ENCODE results near the gene ATRNL1.
"Not testable (repeated sequence)": the region's sequence is repeated elsewhere in the genome, so short reads cannot be mapped to it uniquely, and the experiment has no call there.

Gene ATRNL1

GRCh38 chr10:115157357-115157756, 64.2 kb downstream of the ATRNL1 start:
- Histone ChIP-seq H3K9ac (ENCODE audit: low read depth, low read length) (no peak overlapping the region), H3K27me3 (ENCODE audit: insufficient read depth, low read length) (no peaks in the 10 kb centered on the region), H3K4me1 (ENCODE audit: insufficient read depth, low read length) (no peaks in the 10 kb centered on the region), H3K36me3 (ENCODE audit: insufficient read depth, low read depth, low read length) (no peaks in the 10 kb centered on the region), H3K27ac (ENCODE audit: low read length) (no peak overlapping the region), H3K4me3 (ENCODE audit: low read length) (no peak overlapping the region), H3K9me3 (ENCODE audit: insufficient read depth, low read depth, low read length) (no peaks in the 10 kb centered on the region)

- Histone ChIP-seq H3K4me3 (ENCODE audit: low read length) (no peak overlapping the region), H3K27me3 (ENCODE audit: insufficient read depth, low read length) (no peaks in the 10 kb centered on the region), H3K4me1 (ENCODE audit: insufficient read depth, low read length) (no peaks in the 10 kb centered on the region), H3K27ac (ENCODE audit: low read length) (no peak overlapping the region), H3K9me3 (ENCODE audit: insufficient read depth, low read depth, low read length) (no peaks in the 10 kb centered on the region), H3K9ac (ENCODE audit: low read depth, low read length) (no peak overlapping the region), H3K36me3 (ENCODE audit: insufficient read depth, low read depth, low read length) (no peaks in the 10 kb centered on the region)
These were observed 70.0 kb downstream of the ATRNL1 start for GRCh38 chr10:115163129-115163528.

- Histone ChIP-seq H3K27ac (ENCODE audit: low read length) (no peak overlapping the region), H3K4me3 (ENCODE audit: low read length) (no peak overlapping the region), H3K9me3 (ENCODE audit: insufficient read depth, low read depth, low read length) (no peaks in the 10 kb centered on the region), H3K4me1 (ENCODE audit: insufficient read depth, low read length) (no peaks in the 10 kb centered on the region), H3K9ac (ENCODE audit: low read depth, low read length) (no peak overlapping the region), H3K36me3 (ENCODE audit: insufficient read depth, low read depth, low read length) (no peaks in the 10 kb centered on the region), H3K27me3 (ENCODE audit: insufficient read depth, low read length) (no peaks in the 10 kb centered on the region)
These were observed 71.1 kb downstream of the ATRNL1 start for GRCh38 chr10:115164220-115164619.

- Histone ChIP-seq H3K9me3 (ENCODE audit: insufficient read depth, low read depth, low read length) (no peaks in the 10 kb centered on the region), H3K9ac (ENCODE audit: low read depth, low read length) (no peak overlapping the region), H3K4me1 (ENCODE audit: insufficient read depth, low read length) (no peaks in the 10 kb centered on the region), H3K4me3 (ENCODE audit: low read length) (no peak overlapping the region), H3K27me3 (ENCODE audit: insufficient read depth, low read length) (no peaks in the 10 kb centered on the region), H3K27ac (ENCODE audit: low read length) (no peak overlapping the region), H3K36me3 (ENCODE audit: insufficient read depth, low read depth, low read length) (no peaks in the 10 kb centered on the region)
These were observed 74.6 kb downstream of the ATRNL1 start for GRCh38 chr10:115167751-115168150.

GRCh38 chr10:115171392-115171960, 78.3 kb downstream of the ATRNL1 start:
- no peaks in the 10 kb centered on the region for H3K36me3 ChIP-seq (ENCODE audit: insufficient read depth, low read depth, low read length)
- no peak overlapping the region for H3K27ac ChIP-seq (ENCODE audit: low read length)
- H3K4me1 ChIP-seq (ENCODE audit: insufficient read depth, low read length): no peaks in the 10 kb centered on the region
- no peak overlapping the region for H3K9ac ChIP-seq (ENCODE audit: low read depth, low read length)
- no peaks in the 10 kb centered on the region for H3K9me3 ChIP-seq (ENCODE audit: insufficient read depth, low read depth, low read length)
- H3K4me3 ChIP-seq (ENCODE audit: low read length): no peak overlapping the region
- no peaks in the 10 kb centered on the region for H3K27me3 ChIP-seq (ENCODE audit: insufficient read depth, low read length)

GRCh38 chr10:115173915-115174443, 80.8 kb downstream of the ATRNL1 start:
- Histone ChIP-seq H3K27me3 (ENCODE audit: insufficient read depth, low read length) (no peaks in the 10 kb centered on the region), H3K9ac (ENCODE audit: low read depth, low read length) (no peak overlapping the region), H3K4me1 (ENCODE audit: insufficient read depth, low read length) (no peaks in the 10 kb centered on the region), H3K36me3 (ENCODE audit: insufficient read depth, low read depth, low read length) (no peaks in the 10 kb centered on the region), H3K4me3 (ENCODE audit: low read length) (no peak overlapping the region), H3K27ac (ENCODE audit: low read length) (no peak overlapping the region), H3K9me3 (ENCODE audit: insufficient read depth, low read depth, low read length) (no peaks in the 10 kb centered on the region)

GRCh38 chr10:115207276-115207675, 114.1 kb downstream of the ATRNL1 start:
- not testable (repeated sequence) for H3K4me3 ChIP-seq (ENCODE audit: low read length); H3K9ac ChIP-seq (ENCODE audit: low read depth, low read length); H3K9me3 ChIP-seq (ENCODE audit: insufficient read depth, low read depth, low read length); H3K36me3 ChIP-seq (ENCODE audit: insufficient read depth, low read depth, low read length); H3K27me3 ChIP-seq (ENCODE audit: insufficient read depth, low read length); H3K27ac ChIP-seq (ENCODE audit: low read length); H3K4me1 ChIP-seq (ENCODE audit: insufficient read depth, low read length)

GRCh38 chr10:115209133-115209532, 116.0 kb downstream of the ATRNL1 start:
- H3K9ac ChIP-seq (ENCODE audit: low read depth, low read length): no peak overlapping the region
- no peak overlapping the region for H3K4me3 ChIP-seq (ENCODE audit: low read length)
- no peak overlapping the region for H3K27ac ChIP-seq (ENCODE audit: low read length)
- H3K36me3 ChIP-seq (ENCODE audit: insufficient read depth, low read depth, low read length): no peaks in the 10 kb centered on the region
- no peaks in the 10 kb centered on the region for H3K9me3 ChIP-seq (ENCODE audit: insufficient read depth, low read depth, low read length)
- no peaks in the 10 kb centered on the region for H3K4me1 ChIP-seq (ENCODE audit: insufficient read depth, low read length)
- no peaks in the 10 kb centered on the region for H3K27me3 ChIP-seq (ENCODE audit: insufficient read depth, low read length)

GRCh38 chr10:115214829-115215228, 121.7 kb downstream of the ATRNL1 start:
- H3K4me3 ChIP-seq (ENCODE audit: low read length): no peak overlapping the region
- no peak overlapping the region for H3K27ac ChIP-seq (ENCODE audit: low read length)
- H3K27me3 ChIP-seq (ENCODE audit: insufficient read depth, low read length): no peaks in the 10 kb centered on the region
- H3K36me3 ChIP-seq (ENCODE audit: insufficient read depth, low read depth, low read length): no peaks in the 10 kb centered on the region
- H3K9ac ChIP-seq (ENCODE audit: low read depth, low read length): no peak overlapping the region
- H3K4me1 ChIP-seq (ENCODE audit: insufficient read depth, low read length): no peaks in the 10 kb centered on the region
- no peaks in the 10 kb centered on the region for H3K9me3 ChIP-seq (ENCODE audit: insufficient read depth, low read depth, low read length)

GRCh38 chr10:115219203-115219602, 126.0 kb downstream of the ATRNL1 start:
- no peaks in the 10 kb centered on the region for H3K9me3 ChIP-seq (ENCODE audit: insufficient read depth, low read depth, low read length)
- no peaks in the 10 kb centered on the region for H3K4me1 ChIP-seq (ENCODE audit: insufficient read depth, low read length)
- H3K27ac ChIP-seq (ENCODE audit: low read length): no peak overlapping the region

GRCh38 chr10:115222039-115222438, 128.9 kb downstream of the ATRNL1 start:
- Histone ChIP-seq H3K27me3 (ENCODE audit: insufficient read depth, low read length) (no peaks in the 10 kb centered on the region), H3K4me1 (ENCODE audit: insufficient read depth, low read length) (no peaks in the 10 kb centered on the region), H3K36me3 (ENCODE audit: insufficient read depth, low read depth, low read length) (no peaks in the 10 kb centered on the region), H3K9me3 (ENCODE audit: insufficient read depth, low read depth, low read length) (no peaks in the 10 kb centered on the region), H3K27ac (ENCODE audit: low read length) (no peak overlapping the region), H3K4me3 (ENCODE audit: low read length) (no peak overlapping the region), H3K9ac (ENCODE audit: low read depth, low read length) (no peak overlapping the region)

More at GRCh38 chr10:115219203-115219602, 126.0 kb downstream of the ATRNL1 start:
- Histone ChIP-seq H3K27me3 (ENCODE audit: insufficient read depth, low read length) (no peaks in the 10 kb centered on the region), H3K4me3 (ENCODE audit: low read length) (no peak overlapping the region), H3K36me3 (ENCODE audit: insufficient read depth, low read depth, low read length) (no peaks in the 10 kb centered on the region), H3K9ac (ENCODE audit: low read depth, low read length) (no peak overlapping the region)

GRCh38 chr10:115239761-115240160, 146.6 kb downstream of the ATRNL1 start:
- no peak overlapping the region for H3K27ac ChIP-seq (ENCODE audit: low read length)
- no peaks in the 10 kb centered on the region for H3K36me3 ChIP-seq (ENCODE audit: insufficient read depth, low read depth, low read length)
- H3K9ac ChIP-seq (ENCODE audit: low read depth, low read length): no peak overlapping the region
- no peaks in the 10 kb centered on the region for H3K4me1 ChIP-seq (ENCODE audit: insufficient read depth, low read length)
- no peak overlapping the region for H3K4me3 ChIP-seq (ENCODE audit: low read length)
- H3K27me3 ChIP-seq (ENCODE audit: insufficient read depth, low read length): no peaks in the 10 kb centered on the region
- no peaks in the 10 kb centered on the region for H3K9me3 ChIP-seq (ENCODE audit: insufficient read depth, low read depth, low read length)

Data from iPS-20b (cell line).